CD4-positive, alpha-beta T cell treated with Interleukin-15 for 1 hour (primary cell): ENCODE measurements around the gene PDE4DIP.
"Not testable (repeated sequence)": the region's sequence is repeated elsewhere in the genome, so short reads cannot be mapped to it uniquely, and the experiment has no call there.

Experiments
- DNase-seq: peaks from one replicate; pipeline ENCODE4 v3.0.0-alpha.2; 2020

Gene PDE4DIP

GRCh38 chr1:148989378-148989777 is 145.2 kb downstream of the PDE4DIP start:
- not testable (repeated sequence) for DNase-seq

- DNase-seq = not testable (repeated sequence)
Observed at GRCh38 chr1:148990233-148990788, 146.1 kb downstream of the PDE4DIP start.

GRCh38 chr1:148991818-148992217 is 147.6 kb downstream of the PDE4DIP start:
- DNase-seq = not testable (repeated sequence)

- DNase-seq = not testable (repeated sequence)
Observed at GRCh38 chr1:148992364-148992763, 148.1 kb downstream of the PDE4DIP start.

GRCh38 chr1:148996449-148997224 is 152.4 kb downstream of the PDE4DIP start:
- DNase-seq = not testable (repeated sequence)

GRCh38 chr1:148997405-148997804 is 153.2 kb downstream of the PDE4DIP start:
- DNase-seq = not testable (repeated sequence)

- not testable (repeated sequence) for DNase-seq
Observed at GRCh38 chr1:149002664-149003063, 158.4 kb downstream of the PDE4DIP start.

GRCh38 chr1:149008326-149008725 is 164.1 kb downstream of the PDE4DIP start:
- not testable (repeated sequence) for DNase-seq

- DNase-seq = not testable (repeated sequence)
Observed at GRCh38 chr1:149008769-149009168, 164.5 kb downstream of the PDE4DIP start.

GRCh38 chr1:149009761-149010160 is 165.5 kb downstream of the PDE4DIP start:
- DNase-seq = not testable (repeated sequence)

GRCh38 chr1:149012599-149012998 is 168.4 kb downstream of the PDE4DIP start:
- DNase-seq = not testable (repeated sequence)

- not testable (repeated sequence) for DNase-seq
Observed at GRCh38 chr1:149013513-149013912, 169.3 kb downstream of the PDE4DIP start.

- DNase-seq = not testable (repeated sequence)
Observed at GRCh38 chr1:149015522-149015921, 171.3 kb downstream of the PDE4DIP start.

- not testable (repeated sequence) for DNase-seq
Observed at GRCh38 chr1:149016626-149017025, 172.4 kb downstream of the PDE4DIP start.

- not testable (repeated sequence) for DNase-seq
Observed at GRCh38 chr1:149018577-149018976, 174.3 kb downstream of the PDE4DIP start.

GRCh38 chr1:149024327-149024726 is 180.1 kb downstream of the PDE4DIP start:
- not testable (repeated sequence) for DNase-seq

- DNase-seq = not testable (repeated sequence)
Observed at GRCh38 chr1:149033916-149034315, 189.7 kb downstream of the PDE4DIP start.

GRCh38 chr1:149043056-149043455 is 198.8 kb downstream of the PDE4DIP start:
- DNase-seq = not testable (repeated sequence)

- DNase-seq = not testable (repeated sequence)
Observed at GRCh38 chr1:149064611-149065010, 220.4 kb downstream of the PDE4DIP start.

- not testable (repeated sequence) for DNase-seq
Observed at GRCh38 chr1:149075505-149076127, 231.4 kb downstream of the PDE4DIP start.
